NCI-H1092 treated with DMSO at 0.1 percent for 48 hours (cell line): ENCODE data around the gene ASGR1.

ENCODE experiments used
- DNase-seq: peaks from one replicate; lab custom pipeline; 2025; lab: John Stamatoyannopoulos, UW

Gene ASGR1

GRCh38 chr17:7216242-7217112, 37.3 kb upstream of the ASGR1 start:
- DNase-seq: no peak

- no peak for DNase-seq
These were observed 36.5 kb upstream of the ASGR1 start for GRCh38 chr17:7215652-7216180.

GRCh38 chr17:7215136-7215638, 36.0 kb upstream of the ASGR1 start:
- DNase-seq: no peak

- peak; percentile 93 for DNase-seq
These were observed 35.3 kb upstream of the ASGR1 start for GRCh38 chr17:7214300-7215135.

GRCh38 chr17:7213895-7214299, 34.7 kb upstream of the ASGR1 start:
- DNase-seq: peak; percentile 93

- no peak for DNase-seq
These were observed 32.5 kb upstream of the ASGR1 start for GRCh38 chr17:7211491-7212273.

- no peak for DNase-seq
These were observed 29.7 kb upstream of the ASGR1 start for GRCh38 chr17:7208754-7209460.

GRCh38 chr17:7208027-7208571, 28.9 kb upstream of the ASGR1 start:
- no peak for DNase-seq

- no peak for DNase-seq
These were observed 28.2 kb upstream of the ASGR1 start for GRCh38 chr17:7207120-7208001.

GRCh38 chr17:7205561-7205960, 26.4 kb upstream of the ASGR1 start:
- DNase-seq: no peak

- peak; percentile 83 for DNase-seq
These were observed 25.8 kb upstream of the ASGR1 start for GRCh38 chr17:7204828-7205461.

GRCh38 chr17:7204336-7204735, 25.2 kb upstream of the ASGR1 start:
- DNase-seq: peak; percentile 25

GRCh38 chr17:7203391-7203790, 24.2 kb upstream of the ASGR1 start:
- no peak for DNase-seq

GRCh38 chr17:7196651-7197401, 17.7 kb upstream of the ASGR1 start:
- DNase-seq: no peak

- DNase-seq: no peak
These were observed 16.8 kb upstream of the ASGR1 start for GRCh38 chr17:7195971-7196370.

- no peak for DNase-seq
These were observed 13.2 kb upstream of the ASGR1 start for GRCh38 chr17:7192271-7192937.

- peak; percentile 7 for DNase-seq
These were observed 12.6 kb upstream of the ASGR1 start for GRCh38 chr17:7191571-7192270.
